DOHH2 (cell line): ENCODE results near the gene SEMA6C.
"Not testable (repeated sequence)": the region's sequence is repeated elsewhere in the genome, so short reads cannot be mapped to it uniquely, and the experiment has no call there.

Source experiments
- H3F3A ChIP-seq: fragments of 200-600 bp; sonication (generic), shearing (Covaris generic); 2 replicates; pipeline ENCODE4 v1.6.0; 2016; ENCODE audit warnings: antibody characterized with exemption, mild to moderate bottlenecking; ENCODE audit not compliant: control insufficient read depth, insufficient read depth
- H3K27ac ChIP-seq: fragments of 200-600 bp; sonication (generic); 2 replicates; pipeline ENCODE4 v1.5.1; 2014; ENCODE audit warnings: low read depth, mild to moderate bottlenecking, low read length, moderate library complexity
- H3K27me3 ChIP-seq: fragments of 200-600 bp; sonication (generic); 2 replicates; pipeline ENCODE4 v1.6.1; 2014; ENCODE audit warnings: mild to moderate bottlenecking, low read length, mixed read lengths; ENCODE audit not compliant: control insufficient read depth
- H3K36me3 ChIP-seq: fragments of 200-600 bp; sonication (generic); 2 replicates; pipeline ENCODE4 v1.6.1; 2014; ENCODE audit warnings: mild to moderate bottlenecking, low read length, moderate library complexity, mixed read lengths; ENCODE audit not compliant: control insufficient read depth
- H3K4me1 ChIP-seq: fragments of 200-600 bp; sonication (generic); 2 replicates; pipeline ENCODE4 v1.6.1; 2014; ENCODE audit warnings: mild to moderate bottlenecking, low read length, mixed read lengths; ENCODE audit not compliant: control insufficient read depth
- H3K4me2 ChIP-seq: fragments of 200-600 bp; sonication (generic); 2 replicates; pipeline ENCODE4 v1.6.0; 2014; ENCODE audit warnings: mild to moderate bottlenecking, low read length, moderate library complexity
- H3K4me3 ChIP-seq: fragments of 200-600 bp; sonication (generic); 2 replicates; pipeline ENCODE4 v1.5.1; 2014; ENCODE audit warnings: mild to moderate bottlenecking, low read length, mixed read lengths
- H3K79me2 ChIP-seq: fragments of 200-600 bp; sonication (generic); 2 replicates; pipeline ENCODE4 v1.6.1; 2014; ENCODE audit warnings: mild to moderate bottlenecking, low read length, mixed read lengths; ENCODE audit not compliant: control insufficient read depth
- H3K9me2 ChIP-seq: fragments of 200-600 bp; sonication (generic); replicated peaks from 2 replicates; pipeline ENCODE4 v1.6.1; 2014; ENCODE audit warnings: mild to moderate bottlenecking, low read length, mixed read lengths; ENCODE audit not compliant: control insufficient read depth
- H3K9me3 ChIP-seq: fragments of 200-600 bp; sonication (generic); 2 replicates; pipeline ENCODE4 v1.6.1; 2014; ENCODE audit warnings: antibody characterized with exemption, low read length, mixed read lengths; ENCODE audit not compliant: control insufficient read depth, insufficient read depth
- H4K20me1 ChIP-seq: fragments of 200-600 bp; sonication (generic); 2 replicates; pipeline ENCODE4 v1.6.0; 2014; ENCODE audit warnings: low read depth, mild to moderate bottlenecking, antibody characterized with exemption, low read length, moderate library complexity; ENCODE audit not compliant: control insufficient read depth, insufficient read depth
- CTCF ChIP-seq: fragments of 200-600 bp; sonication (generic); IDR thresholded peaks from one replicate; pipeline ENCODE4 v1.5.1; 2014; ENCODE audit warnings: antibody characterized with exemption, mild to moderate bottlenecking, low read depth, low read length; ENCODE audit not compliant: poor library complexity, severe bottlenecking
- EZH2phosphoT487 ChIP-seq: fragments of 200-600 bp; sonication (generic); IDR thresholded peaks from 2 replicates; pipeline ENCODE4 v1.6.1; 2017; ENCODE audit warnings: borderline replicate concordance, mild to moderate bottlenecking, antibody characterized with exemption, low read length, moderate library complexity, mixed read lengths

SEMA6C gene

DNA sequence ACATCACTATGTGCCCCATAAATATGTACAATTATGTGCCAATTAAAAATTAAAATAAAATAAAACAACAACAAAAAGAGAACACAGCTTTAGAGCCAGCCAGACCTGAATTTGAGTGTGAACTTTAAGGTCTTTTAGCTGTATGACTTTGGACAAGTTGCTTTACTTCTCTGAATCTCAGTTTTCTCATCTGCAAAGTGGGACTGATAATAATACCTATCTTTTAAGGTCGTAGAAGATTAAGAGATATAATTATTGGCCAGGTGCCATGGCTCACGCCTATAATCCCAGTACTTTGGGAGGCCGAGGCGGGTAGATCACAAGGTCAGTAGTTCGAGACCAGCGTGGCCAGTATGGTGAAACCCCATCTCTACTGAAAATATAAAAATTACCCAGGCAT is 46.9 kb upstream of the SEMA6C start:
- Histone ChIP-seq H3K79me2 (peaks cover 23% of the 10 kb centered on the region), H3F3A (peaks cover 13% of the 10 kb centered on the region), H3K4me3 (no peak overlapping the region), H3K9me2 (no peaks in the 10 kb centered on the region), H3K36me3 (peaks cover 3% of the 10 kb centered on the region; the same call in 1 of the 2 replicates), H3K4me2 (no peak overlapping the region), H3K4me1 (peaks cover 32% of the 10 kb centered on the region), H3K9me3 (no peaks in the 10 kb centered on the region), H4K20me1 (no peaks in the 10 kb centered on the region), H3K27ac (no peak overlapping the region), H3K27me3 (no peaks in the 10 kb centered on the region)
- TF ChIP-seq EZH2phosphoT487, result no peak
- no peak for TF ChIP-seq CTCF

- Histone ChIP-seq H3K9me2 (no peaks in the 10 kb centered on the region), H3F3A (peaks cover 10% of the 10 kb centered on the region), H3K4me3 (no peak overlapping the region), H3K79me2 (peaks cover 29% of the 10 kb centered on the region), H3K27me3 (no peaks in the 10 kb centered on the region), H3K27ac (no peak overlapping the region), H3K9me3 (no peaks in the 10 kb centered on the region), H3K4me1 (peaks cover 28% of the 10 kb centered on the region), H3K4me2 (no peak overlapping the region), H3K36me3 (peaks cover 3% of the 10 kb centered on the region; the same call in 1 of the 2 replicates), H4K20me1 (no peaks in the 10 kb centered on the region)
- TF ChIP-seq CTCF (no peak), EZH2phosphoT487 (no peak)
These were observed 45.6 kb upstream of the SEMA6C start for GRCh38 chr1:151192047-151192446.

DNA sequence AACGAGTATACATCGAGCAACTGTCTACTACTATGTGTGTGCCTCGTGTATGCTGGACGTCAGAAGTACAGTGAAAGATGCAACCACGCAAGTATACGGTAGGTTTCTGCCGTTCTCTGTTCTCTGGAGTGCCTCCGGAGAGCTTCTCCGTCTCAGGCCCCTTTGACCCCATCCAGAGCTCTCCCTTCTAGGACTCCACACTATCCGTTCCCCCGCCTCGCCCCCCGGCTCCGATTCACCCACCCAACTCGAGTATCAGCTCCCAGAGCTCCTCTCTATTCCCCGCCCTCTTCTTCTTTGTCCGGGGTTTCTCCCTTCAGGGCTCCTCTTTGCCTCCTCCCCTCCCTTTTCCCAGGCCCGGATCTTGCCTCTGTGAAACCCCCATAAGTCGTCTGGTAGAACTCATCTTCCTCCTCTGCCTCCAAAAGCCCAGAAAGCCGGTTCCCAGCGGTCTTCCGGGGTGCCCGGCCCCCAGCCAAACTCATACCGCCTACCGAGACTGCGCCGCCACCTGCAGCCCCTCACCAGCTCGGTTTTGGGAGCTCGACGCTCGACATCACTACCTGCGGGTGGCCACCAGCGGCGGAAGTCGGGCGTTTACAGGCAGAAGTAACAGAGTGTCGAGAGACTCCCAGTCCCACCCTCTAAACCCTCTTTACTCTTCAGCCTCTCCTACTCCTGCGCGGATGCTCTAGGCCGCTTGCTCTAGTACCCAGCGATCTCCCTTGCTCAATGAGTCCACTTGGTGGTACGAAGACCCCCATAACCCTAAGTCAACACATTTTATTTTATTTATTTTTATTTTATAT is 43.4 kb upstream of the SEMA6C start, which contains the start of gene VPS72:
Gene VPS72 (minus strand): TSS at position 561 of the 809 bp plus-strand sequence. CDS start 76 bp downstream, at position 485.
- Histone ChIP-seq H3K36me3 (peaks cover 15% of the 10 kb centered on the region), H3K4me3 (peak within 1 kb of the TSS; percentile 91), H3K27ac (peak within 1 kb of the TSS; percentile 53), H3K4me1 (peaks cover 22% of the 10 kb centered on the region), H3K4me2 (peak within 1 kb of the TSS; percentile 96), H3K27me3 (no peaks in the 10 kb centered on the region), H3F3A (peaks cover 10% of the 10 kb centered on the region), H3K79me2 (peaks cover 36% of the 10 kb centered on the region), H3K9me2 (no peaks in the 10 kb centered on the region), H3K9me3 (no peaks in the 10 kb centered on the region), H4K20me1 (no peaks in the 10 kb centered on the region)
- TF ChIP-seq EZH2phosphoT487, result no peak
- no peak for TF ChIP-seq CTCF

DNA sequence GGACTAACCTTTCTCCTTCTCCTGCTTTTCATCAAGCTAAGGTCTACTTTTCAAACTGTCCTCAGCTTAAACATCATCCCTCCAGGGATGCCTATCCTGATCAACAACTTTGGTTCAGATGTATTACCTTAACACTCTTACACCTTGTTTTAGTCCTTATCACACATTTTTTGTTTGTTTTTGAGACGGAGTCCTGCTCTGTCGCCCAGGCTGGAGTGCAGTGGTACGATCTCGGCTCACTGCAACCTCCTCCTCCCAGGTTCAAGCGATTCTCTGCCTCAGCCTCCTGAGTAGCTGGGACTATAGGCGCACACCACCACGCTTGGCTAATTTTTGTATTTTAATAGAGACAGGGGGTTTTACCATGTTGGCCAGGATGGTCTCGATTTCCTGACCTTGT is 42.2 kb upstream of the SEMA6C start:
- H3K79me2 ChIP-seq, result peaks cover 36% of the 10 kb centered on the region
- H3K4me1 ChIP-seq, result peaks cover 22% of the 10 kb centered on the region
- not testable (repeated sequence) for H3K27me3 ChIP-seq, H3K9me3 ChIP-seq, H3K9me2 ChIP-seq, H3F3A ChIP-seq, H3K27ac ChIP-seq, H4K20me1 ChIP-seq
- H3K4me2 ChIP-seq, result peak overlapping the region; percentile 96
- H3K36me3 ChIP-seq, result peaks cover 25% of the 10 kb centered on the region
- peak overlapping the region; percentile 91 for H3K4me3 ChIP-seq
